ENCODE data around the gene COQ7.

The COQ7 gene

DNA sequence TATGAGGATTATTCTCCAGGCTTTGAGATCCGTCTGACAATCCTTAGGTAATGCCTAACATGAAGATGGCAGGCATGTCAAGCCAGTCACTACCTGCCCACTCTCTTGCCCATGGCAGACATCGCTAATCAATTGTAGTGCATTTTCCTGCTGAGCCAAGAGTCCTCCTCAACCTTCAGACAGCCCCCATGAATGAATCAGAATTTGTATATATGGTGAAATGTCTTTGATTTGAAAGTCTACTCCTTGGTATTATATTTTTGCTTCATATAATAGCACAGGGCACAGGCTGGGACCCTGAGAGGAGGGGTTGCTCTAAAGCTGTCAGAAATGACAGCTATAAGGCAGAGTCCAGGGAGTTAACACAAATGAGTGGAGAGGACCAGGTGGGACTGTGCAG lies 27.0 kb upstream of the COQ7 start:
- Histone ChIP-seq H3K4me3 (replicated peaks; ENCODE audit: insufficient read depth, low read length) (no peak overlapping the region), H3K27me3 (ENCODE audit: insufficient read depth, poor library complexity, severe bottlenecking) (no peaks in the 10 kb centered on the region), H3K27ac (replicated peaks) (no peak overlapping the region)
- TF ChIP-seq CTCF (IDR thresholded peaks at IDR 0.05; ENCODE audit: insufficient read depth, low read length) (no peak), SPI1 (IDR thresholded peaks at IDR 0.05; ENCODE audit: borderline replicate concordance, low read depth) (no peak), GABPA (IDR thresholded peaks at IDR 0.05; ENCODE audit: low read depth) (no peak), POLR2AphosphoS5 (IDR thresholded peaks at IDR 0.05; ENCODE audit: low read depth) (no peak)
- TF ChIP-seq, protein P1, sequence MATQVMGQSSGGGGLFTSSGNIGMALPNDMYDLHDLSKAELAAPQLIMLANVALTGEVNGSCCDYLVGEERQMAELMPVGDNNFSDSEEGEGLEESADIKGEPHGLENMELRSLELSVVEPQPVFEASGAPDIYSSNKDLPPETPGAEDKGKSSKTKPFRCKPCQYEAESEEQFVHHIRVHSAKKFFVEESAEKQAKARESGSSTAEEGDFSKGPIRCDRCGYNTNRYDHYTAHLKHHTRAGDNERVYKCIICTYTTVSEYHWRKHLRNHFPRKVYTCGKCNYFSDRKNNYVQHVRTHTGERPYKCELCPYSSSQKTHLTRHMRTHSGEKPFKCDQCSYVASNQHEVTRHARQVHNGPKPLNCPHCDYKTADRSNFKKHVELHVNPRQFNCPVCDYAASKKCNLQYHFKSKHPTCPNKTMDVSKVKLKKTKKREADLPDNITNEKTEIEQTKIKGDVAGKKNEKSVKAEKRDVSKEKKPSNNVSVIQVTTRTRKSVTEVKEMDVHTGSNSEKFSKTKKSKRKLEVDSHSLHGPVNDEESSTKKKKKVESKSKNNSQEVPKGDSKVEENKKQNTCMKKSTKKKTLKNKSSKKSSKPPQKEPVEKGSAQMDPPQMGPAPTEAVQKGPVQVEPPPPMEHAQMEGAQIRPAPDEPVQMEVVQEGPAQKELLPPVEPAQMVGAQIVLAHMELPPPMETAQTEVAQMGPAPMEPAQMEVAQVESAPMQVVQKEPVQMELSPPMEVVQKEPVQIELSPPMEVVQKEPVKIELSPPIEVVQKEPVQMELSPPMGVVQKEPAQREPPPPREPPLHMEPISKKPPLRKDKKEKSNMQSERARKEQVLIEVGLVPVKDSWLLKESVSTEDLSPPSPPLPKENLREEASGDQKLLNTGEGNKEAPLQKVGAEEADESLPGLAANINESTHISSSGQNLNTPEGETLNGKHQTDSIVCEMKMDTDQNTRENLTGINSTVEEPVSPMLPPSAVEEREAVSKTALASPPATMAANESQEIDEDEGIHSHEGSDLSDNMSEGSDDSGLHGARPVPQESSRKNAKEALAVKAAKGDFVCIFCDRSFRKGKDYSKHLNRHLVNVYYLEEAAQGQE (IDR thresholded peaks at IDR 0.05; ENCODE audit: insufficient replicate concordance, low read depth), result no peak
- DNase-seq (ENCODE audit: low read depth in 1 of 2, low spot score in 1 of 2), result no peak

DNA sequence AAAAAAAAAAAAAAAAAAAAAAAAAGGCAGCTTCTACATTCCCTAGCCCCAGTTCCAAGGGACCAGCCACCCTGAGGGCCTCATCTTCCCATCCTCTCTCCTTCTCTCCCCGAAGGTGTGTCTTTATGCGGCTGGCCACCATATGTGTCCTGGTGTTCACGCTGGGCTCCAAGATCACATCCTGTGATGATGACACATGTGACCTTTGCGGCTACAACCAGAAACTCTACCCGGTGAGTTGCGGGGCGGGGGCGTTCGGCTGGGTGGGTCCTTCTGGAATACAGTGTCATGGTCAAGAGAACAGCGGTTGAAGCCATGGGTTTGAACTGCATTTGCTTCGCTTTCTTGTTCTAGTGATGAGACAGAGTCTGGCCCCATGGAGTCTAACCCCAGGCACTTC lies 22.6 kb upstream of the COQ7 start:
- Histone ChIP-seq H3K27me3 (ENCODE audit: insufficient read depth, poor library complexity, severe bottlenecking) (no peaks in the 10 kb centered on the region), H3K4me3 (replicated peaks; ENCODE audit: insufficient read depth, low read length) (no peak overlapping the region), H3K27ac (replicated peaks) (no peak overlapping the region)
- no peak for DNase-seq (ENCODE audit: low read depth in 1 of 2, low spot score in 1 of 2)
- TF ChIP-seq POLR2AphosphoS5 (IDR thresholded peaks at IDR 0.05; ENCODE audit: low read depth) (no peak), CTCF (IDR thresholded peaks at IDR 0.05; ENCODE audit: insufficient read depth, low read length) (no peak), GABPA (IDR thresholded peaks at IDR 0.05; ENCODE audit: low read depth) (no peak)

DNA sequence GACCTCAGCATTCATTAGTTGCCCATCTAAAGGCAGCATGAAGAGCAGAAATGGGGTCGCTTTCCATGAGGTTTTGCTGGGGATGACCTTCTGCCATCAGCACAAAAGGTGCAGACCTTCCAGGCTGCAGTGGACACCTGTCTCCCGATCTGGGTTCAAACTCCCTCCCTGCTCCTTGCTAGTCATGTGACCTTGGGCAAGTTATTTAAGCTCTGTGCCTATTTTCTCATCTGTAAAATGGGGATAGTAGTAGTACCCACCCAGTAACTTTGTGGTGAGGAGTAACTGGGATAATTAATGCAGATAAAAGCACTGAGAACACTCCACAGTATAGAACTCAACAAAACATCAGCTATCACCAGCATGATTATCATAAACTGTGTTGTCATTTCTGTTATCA lies 21.4 kb upstream of the COQ7 start:
- no peaks in the 10 kb centered on the region for H3K27me3 ChIP-seq (ENCODE audit: insufficient read depth, poor library complexity, severe bottlenecking)
- no peak overlapping the region for H3K27ac ChIP-seq (replicated peaks)
- H3K4me3 ChIP-seq (replicated peaks; ENCODE audit: insufficient read depth, low read length), result no peak overlapping the region
- no peak for DNase-seq (ENCODE audit: low read depth in 1 of 2, low spot score in 1 of 2)
- no peak for TF ChIP-seq GABPA (IDR thresholded peaks at IDR 0.05; ENCODE audit: low read depth)
- TF ChIP-seq, protein P1 (IDR thresholded peaks at IDR 0.05; ENCODE audit: insufficient replicate concordance, low read depth), result no peak
- no peak for TF ChIP-seq POLR2AphosphoS5 (IDR thresholded peaks at IDR 0.05; ENCODE audit: low read depth)
- no peak for TF ChIP-seq SPI1 (IDR thresholded peaks at IDR 0.05; ENCODE audit: borderline replicate concordance, low read depth)
- no peak for TF ChIP-seq CTCF (IDR thresholded peaks at IDR 0.05; ENCODE audit: insufficient read depth, low read length)

- no peak overlapping the region for H3K27ac ChIP-seq (replicated peaks)
Observed at GRCh38 chr16:19062706-19063105, 4.7 kb upstream of the COQ7 start.

More at GRCh38 chr16:19062706-19063105, 4.7 kb upstream of the COQ7 start:
- no peak for TF ChIP-seq POLR2AphosphoS5 (IDR thresholded peaks at IDR 0.05; ENCODE audit: low read depth)
- TF ChIP-seq GABPA (IDR thresholded peaks at IDR 0.05; ENCODE audit: low read depth), result no peak
- TF ChIP-seq, protein P1 (IDR thresholded peaks at IDR 0.05; ENCODE audit: insufficient replicate concordance, low read depth), result no peak
- no peak for TF ChIP-seq CTCF (IDR thresholded peaks at IDR 0.05; ENCODE audit: insufficient read depth, low read length)
- no peak for TF ChIP-seq SPI1 (IDR thresholded peaks at IDR 0.05; ENCODE audit: borderline replicate concordance, low read depth)
- DNase-seq (ENCODE audit: low read depth in 1 of 2, low spot score in 1 of 2), result no peak
- H3K4me3 ChIP-seq (replicated peaks; ENCODE audit: insufficient read depth, low read length), result no peak overlapping the region
- H3K27me3 ChIP-seq (ENCODE audit: insufficient read depth, poor library complexity, severe bottlenecking), result no peaks in the 10 kb centered on the region

All from HL-60 (cell line).